Fibroblast of gingiva (primary cell): ENCODE results near the gene GRID2IP.
A peak's percentile ranks its signal among the peaks of the same experiment; 100 is the strongest.
"Not testable (repeated sequence)": the region's sequence is repeated elsewhere in the genome, so short reads cannot be mapped to it uniquely, and the experiment has no call there.

Experiments
- DNase-seq: peaks from one replicate; pipeline ENCODE4 v3.0.0-alpha.2; 2011; ENCODE audit warnings: low read depth

The GRID2IP gene

DNA sequence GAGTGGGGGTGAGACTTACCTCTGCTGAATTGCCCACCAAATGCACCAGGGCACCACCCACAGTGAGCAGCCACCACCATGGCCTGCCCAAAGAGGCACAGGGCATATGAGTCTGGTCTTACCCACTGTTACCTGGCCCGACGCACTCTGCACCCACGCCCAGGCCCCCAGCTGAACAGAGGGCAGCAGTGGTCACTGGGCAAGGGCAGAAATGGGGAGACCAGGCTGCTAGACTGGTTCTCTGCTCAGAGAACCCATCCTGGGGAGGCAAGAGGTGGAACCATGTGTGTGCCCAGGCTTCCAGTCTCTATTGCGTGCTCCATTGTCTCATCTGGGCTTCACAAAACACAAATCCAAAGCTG is 64.1 kb downstream of the GRID2IP start:
- DNase-seq = no peak

DNA sequence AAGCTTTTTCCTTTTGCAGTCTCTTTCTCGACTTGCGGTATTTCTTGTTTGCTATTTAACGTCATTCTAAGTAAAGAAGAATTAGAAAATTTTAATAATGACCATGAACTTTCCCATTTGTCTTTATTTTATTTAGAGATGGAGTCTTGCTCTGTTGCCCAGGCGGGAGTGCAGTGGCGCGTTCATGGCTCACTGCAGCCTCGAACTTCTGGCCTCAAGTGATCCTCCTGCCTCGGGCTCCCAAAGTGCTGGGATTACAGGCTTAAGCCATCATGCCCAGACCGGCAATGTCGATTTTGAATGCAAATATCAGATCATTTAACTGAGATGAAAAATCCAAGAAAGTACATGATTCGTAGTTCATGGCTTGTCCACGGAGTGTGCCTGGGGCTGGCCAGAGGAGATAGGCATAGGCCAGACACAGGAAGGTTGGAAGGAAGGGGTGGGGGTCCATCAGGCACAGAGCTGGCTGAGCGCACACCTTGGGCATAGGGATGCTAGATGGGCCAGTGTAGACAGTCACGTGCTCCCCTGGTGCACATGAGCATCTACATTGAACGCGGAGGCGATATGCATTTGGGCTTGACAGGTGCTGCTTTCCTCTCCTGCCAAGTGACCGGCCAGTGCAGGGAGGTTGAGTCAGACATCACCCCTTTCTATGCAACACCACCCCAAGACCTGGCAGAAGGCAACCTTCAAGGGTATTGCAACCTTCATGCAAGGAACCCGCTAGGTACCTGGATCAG is 64.7 kb downstream of the GRID2IP start:
- DNase-seq = no peak

DNA sequence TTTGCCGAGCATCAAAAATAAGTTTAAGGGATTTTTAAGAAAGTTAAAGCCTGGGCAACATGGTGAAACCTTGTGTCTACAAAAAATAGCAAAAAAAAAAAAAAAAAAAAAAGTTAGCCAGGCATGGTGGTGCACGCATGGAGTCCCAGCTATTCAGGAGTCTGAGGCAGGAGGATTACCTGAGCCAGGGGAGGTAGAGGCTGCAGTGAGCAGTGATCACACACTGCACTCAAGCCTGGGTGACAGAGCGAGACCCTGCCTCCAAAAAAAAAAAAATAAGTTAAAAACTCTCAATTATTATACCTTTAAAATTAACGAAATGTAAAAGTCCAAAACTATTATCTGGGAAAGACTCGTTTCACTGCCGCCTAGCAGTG is 68.5 kb downstream of the GRID2IP start:
- DNase-seq = no peak

DNA sequence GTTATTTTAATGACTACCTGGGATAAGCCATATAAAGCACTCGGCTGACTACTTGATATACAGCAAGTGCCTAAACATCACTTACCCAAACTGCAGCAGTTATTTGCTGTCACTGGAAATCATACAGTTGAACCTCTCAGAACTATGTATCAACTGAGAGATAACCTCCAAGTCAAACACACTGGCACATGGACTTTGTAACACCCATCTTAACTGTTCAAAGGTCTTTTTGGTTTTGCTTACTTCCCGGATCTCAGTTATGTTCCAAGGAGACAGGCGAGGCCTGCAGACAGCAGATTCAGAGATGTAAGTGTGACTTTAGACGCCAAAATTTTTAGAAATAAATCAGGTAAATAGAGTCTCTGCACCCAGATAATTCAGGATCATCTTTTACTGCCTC is 69.0 kb downstream of the GRID2IP start:
- DNase-seq = no peak

DNA sequence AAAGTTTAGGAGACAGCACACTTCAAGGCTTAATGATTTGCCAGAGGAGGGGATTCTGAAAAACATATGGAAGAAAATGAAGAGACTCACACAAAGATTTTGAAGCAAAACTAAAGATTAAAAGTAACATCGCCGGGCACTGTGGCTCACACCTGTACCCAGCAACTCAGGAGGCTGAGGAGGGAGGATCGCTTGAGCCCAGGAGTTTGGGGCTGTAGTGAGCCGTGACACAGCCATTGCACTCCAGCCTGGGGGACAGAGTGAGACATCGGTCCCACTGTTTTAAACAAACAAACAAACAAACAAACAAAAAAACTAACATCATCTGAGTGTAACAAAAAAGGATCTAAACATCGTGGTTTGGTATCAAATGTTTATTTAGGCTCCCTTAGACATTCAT is 69.8 kb downstream of the GRID2IP start:
- DNase-seq = no peak

DNA sequence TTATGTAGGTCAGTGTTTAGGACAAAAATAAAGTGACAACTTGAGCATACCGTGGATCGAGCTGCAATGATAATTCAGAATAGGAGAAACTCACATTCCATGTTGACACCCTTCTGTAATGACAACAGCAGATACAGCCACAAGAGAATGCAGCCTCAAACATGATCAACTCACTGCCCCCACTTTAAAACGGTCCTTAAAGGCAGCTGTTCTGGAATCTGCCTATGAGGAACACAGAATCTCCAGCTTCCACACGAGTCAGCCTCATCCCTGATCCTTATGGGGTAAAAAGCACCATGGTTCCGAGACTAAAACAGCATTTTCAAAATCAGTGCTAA is 71.0 kb downstream of the GRID2IP start:
- DNase-seq = no peak

DNA sequence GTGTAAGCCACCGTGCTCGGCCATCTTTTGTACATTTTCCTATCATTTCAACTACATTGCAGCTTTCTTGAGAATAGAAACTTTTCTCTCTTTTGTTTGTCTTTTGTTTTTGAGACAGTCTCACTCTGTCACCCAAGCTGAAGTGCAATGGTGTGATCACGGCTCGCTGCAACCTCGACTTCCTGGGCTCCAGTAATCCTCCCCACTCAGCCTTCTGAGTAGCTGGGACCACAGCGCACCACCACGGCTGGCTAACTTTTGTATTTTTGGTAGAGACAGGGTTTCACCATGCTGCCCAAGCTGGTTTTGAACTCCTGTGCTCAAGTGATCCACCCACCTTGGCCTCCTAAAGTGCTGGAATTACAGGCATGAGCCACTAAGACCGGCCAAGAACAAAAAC is 72.2 kb downstream of the GRID2IP start:
- no peak for DNase-seq

DNA sequence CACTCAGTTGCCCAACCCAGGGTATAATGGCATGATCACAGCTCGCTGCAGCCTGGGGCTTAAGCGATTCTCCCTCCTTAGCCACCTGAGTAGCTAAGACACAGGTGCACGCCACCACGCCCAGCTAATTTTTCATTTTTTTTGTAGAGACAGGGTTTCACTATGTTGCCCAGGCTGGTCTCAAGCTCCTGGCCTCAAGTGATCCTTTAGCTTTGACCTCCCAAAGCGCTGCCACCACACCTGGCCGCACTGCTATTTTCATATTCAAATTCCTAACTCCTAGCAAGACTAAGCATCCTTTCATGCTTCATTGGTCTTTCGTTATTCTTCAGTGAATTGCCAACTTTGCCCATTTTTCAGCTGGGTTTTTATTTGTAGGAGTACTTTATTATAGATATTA is 73.1 kb downstream of the GRID2IP start:
- DNase-seq = no peak

DNA sequence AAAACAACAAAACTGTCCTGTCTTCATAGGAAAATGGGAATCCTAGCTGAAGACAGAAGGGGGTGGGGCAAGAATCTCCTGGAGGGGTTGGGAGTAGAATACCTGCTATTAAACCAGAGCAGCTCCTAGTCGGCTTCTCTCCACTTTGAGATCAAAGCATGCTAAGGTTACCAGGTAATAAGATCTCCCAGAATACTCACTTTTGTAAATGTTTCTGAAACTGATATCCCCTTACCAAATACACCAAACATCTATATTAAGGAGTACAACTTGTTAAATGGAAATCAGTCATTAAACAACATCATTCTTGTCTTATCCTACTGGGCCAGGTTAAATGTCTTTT is 74.0 kb downstream of the GRID2IP start:
- DNase-seq = no peak

DNA sequence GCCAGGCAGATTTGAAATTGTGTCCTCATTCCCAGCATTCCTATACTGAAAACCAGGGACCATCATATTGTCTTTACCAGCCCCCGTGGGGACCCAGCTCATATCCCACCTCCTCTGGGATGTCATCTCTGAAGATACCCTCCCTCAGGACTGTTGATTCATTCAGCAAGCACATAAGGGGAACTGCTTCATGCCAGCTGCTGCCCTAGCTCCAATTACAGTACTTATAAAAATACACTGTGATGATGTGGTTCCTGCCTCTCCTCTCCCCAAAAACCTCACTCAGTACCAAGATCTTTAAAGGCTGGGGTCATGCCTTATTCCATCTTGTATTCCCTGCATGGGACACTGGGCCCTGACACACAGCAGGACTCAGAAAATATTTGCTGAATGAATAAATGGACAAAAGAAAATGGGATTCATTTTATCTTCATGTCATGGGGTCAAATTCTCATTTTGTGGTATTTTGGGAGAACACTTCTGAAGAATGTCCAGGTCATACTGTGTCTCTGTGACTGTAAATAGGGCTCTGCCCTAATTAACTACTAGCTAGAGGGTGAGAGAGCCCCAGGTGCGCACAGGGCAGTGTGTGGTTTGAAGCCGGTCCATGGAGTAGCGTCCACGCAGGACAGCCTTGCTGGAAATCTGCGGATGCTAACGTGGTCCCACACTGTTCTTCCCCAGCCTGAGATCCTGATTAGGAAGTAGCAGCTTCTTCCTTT is 74.5 kb downstream of the GRID2IP start:
- peak; percentile 13 for DNase-seq

DNA sequence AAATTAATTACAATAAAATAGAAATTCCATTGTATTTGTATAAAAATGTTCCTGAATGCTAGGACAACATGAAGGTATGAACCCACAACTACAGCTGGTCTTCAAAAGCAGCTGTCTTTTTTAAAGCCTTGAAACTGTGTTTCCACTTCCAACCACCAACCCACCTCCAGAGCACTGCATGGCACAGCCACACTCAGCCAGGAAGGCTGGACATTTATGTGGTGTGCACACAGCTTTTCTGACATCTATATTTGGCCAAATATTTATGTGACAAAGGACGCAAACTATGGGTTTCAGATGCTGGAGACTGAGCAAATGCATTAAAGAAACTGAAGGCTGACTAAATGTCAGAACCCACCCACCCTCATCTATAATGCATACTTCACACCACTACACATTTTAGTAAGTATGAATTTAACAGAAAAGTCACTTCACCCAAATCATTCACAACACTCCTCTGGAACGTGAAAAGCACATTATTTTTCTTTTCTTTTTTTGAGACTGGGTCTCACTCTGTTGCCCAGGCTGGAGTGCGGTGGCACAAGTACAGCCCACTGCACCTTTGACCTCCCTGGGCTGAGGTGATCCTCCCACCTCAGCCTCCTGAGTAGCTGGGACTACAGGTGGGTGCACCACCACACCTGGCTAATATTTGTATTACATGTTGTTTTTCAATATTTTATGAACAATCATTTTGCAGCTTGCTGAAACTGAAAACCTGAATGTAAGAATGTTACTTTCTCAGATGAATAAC is 75.7 kb downstream of the GRID2IP start:
- no peak for DNase-seq

DNA sequence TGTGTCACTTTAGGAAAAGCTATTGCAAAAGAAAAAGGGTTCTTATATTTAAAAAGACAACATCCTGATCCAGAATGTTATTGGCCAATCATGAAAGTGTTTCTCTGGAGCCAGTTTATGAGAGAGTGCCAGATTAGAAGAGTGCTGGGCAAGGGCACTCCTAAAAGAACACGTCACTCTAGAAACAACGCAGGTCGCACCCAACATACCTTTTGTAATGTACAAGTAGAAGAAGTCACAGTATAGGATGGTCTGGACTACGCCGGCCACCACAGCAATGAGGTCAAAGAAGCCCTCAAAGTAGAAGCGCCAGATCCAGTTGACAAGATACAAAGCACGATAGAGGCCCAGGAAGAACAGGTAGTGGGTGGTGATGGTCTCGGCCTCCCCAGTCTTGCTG is 85.4 kb downstream of the GRID2IP start:
- no peak for DNase-seq

DNA sequence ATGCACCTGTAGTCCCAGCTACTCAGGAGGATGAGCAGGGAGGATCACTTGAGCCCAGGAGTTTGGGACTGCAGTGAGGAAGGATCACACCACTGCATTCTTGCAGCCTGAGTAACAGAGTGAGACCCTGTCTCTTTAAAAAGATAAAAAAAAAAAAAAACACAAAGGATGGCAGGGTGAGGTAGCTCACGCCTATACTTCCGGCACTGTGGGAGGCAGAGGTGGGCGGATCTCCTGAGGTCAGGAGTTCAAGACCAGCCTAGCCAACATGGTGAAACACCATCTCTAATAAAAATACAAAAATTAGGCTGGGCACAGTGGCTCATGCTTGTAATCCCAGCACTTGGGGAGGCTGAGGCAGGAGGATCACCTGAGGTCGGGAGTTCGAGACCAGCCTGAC is 87.7 kb downstream of the GRID2IP start:
- DNase-seq = not testable (repeated sequence)

DNA sequence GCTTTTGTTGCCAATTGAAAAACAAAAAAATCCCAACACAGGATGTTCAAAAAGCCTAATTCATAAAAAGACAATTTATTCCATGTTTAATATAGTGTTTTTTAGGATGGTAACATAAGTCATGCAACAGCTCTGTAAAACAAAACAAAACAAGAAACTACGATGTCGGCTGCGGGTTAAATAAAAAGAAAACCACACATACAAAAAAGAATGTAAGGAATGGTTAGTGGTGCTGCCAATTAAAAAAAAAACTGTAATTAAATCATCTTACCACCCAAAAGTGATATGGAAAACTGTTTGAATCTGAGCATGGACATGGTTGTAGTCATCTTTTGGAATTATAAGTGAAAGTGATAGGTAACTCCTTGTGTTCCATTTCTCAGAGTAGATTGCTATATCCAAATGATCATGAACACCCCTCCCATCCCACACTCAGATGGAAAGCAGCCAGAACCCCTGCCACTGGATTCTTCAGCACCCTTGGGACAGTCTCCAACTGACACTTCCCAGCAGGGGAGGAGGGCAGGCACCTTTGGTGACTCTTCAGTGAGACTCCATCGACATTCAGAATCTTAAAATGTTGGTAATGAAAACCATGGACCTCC is 89.2 kb downstream of the GRID2IP start:
- no peak for DNase-seq

DNA sequence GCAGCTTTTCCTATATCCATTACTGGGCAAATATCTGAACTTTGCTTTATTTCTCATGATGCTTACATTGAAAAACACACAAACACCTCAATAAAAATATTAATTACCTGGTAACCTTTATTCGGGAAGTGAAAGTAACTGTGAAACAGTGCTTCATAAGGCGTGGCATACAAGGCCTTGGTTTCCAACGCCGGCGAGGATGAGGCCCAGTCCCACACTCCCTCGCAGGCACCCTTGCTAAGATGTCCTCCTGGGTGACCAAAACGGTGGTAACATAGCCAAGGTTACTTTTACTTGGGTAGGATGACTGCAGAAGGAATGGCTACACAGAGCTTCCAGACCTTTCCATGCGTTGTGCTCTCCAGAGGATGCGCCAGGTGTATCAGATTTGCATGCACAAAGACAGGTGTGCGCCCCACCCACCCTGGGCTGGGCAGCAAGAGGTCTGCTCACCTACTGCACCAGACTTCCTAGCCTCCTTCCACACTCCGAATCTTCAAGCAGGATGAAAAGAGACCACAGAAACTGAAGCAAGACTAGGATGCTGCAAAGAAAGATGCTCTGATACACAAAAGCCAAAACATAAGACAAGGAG is 90.2 kb downstream of the GRID2IP start:
- no peak for DNase-seq

DNA sequence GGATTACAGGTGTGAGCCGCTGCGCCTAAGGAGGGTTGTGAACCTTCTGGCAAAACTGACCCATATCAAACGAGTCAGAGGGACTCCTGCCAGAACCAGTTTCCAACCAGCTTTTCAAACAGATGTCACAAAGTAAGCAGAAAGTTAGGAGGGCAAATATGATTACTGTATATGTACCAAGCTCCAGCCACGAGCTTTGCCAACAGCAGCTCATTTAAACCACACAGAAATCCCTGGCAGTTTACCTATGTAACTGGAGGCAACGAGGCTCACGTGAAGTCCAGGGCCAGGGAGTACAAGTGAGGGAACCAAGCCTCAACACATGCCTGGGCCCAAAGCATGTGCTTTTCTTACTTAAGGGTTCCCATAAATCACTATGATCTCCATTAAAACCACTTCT is 91.0 kb downstream of the GRID2IP start:
- no peak for DNase-seq

DNA sequence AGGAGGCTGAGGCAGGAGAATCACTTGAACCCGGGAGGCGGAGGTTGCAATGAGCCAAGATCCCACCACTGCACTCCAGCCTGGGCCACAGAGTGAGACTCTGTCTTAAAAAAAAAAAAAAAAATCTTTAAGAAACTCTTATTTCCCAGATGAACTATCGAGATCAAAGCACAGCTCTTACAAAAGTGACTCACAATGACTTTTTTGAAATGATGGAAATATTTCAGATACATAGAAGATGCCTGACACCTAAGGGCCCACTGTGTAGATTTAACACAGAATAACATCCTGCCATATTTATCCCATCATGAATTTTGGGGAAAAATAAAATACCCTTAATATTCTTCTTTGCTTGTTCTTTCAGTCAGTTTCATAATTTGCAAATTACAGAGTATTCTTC is 92.6 kb downstream of the GRID2IP start:
- DNase-seq = not testable (repeated sequence)

DNA sequence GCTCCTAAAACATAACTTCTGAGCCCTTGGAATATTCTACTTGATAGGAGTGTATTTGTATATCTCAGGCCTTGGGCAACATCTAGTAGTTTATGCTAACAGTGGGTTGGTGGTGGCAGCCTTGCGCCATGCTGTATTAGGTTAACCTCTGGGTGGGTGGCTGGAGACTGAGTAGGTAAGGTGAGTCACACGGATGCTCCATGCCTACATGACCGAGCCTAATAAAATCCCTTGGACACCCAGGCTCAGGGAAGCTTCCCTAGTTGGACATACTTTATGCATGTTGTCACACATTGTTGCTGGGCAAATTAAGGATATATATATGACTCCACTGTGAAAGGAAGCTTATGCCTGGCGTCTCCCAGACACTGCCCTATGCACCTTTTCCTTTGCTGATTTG is 97.5 kb downstream of the GRID2IP start:
- peak; percentile 67 for DNase-seq

DNA sequence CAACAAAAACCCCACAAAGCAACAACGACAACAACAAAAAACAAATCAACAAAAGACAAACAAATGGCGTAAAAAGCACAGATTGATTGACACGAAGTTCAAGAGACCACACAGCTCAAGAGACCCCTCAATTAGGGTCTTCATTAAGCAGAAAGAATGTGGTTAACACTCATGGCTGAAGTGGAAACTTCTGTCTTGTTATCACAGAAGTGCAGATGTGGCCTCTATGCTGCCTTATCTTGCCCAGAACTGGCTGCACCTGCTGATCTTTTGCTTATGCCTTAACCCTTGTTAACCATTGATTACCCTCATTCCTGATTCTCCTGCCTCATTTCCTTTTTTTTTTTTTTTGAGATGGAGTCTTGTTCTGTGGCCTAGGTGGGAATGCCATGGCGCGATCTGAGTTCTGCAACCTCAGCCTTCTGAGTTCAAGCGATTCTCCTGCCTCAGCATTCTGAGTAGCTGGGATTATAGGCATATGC is 100.0 kb downstream of the GRID2IP start:
- DNase-seq = no peak

DNA sequence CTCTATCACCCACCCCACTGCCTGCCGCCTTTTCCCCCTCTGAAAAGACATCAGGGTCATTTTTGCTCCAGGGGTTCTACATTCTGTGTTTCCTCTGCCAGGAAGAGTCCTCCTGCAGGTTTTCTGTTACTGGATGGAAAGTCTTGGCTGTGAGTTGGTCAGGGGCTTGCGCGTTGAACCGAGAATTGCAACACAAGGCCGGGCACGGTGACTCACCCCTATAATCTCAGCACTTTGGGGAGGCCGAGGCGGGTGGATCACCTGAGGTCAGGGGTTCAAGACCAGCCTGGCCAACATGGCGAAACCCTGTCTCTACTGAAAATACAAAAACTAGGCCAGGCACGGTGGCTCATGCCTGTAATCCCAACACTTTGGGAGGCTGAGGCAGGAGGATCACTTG is 100.7 kb downstream of the GRID2IP start:
- not testable (repeated sequence) for DNase-seq

DNA sequence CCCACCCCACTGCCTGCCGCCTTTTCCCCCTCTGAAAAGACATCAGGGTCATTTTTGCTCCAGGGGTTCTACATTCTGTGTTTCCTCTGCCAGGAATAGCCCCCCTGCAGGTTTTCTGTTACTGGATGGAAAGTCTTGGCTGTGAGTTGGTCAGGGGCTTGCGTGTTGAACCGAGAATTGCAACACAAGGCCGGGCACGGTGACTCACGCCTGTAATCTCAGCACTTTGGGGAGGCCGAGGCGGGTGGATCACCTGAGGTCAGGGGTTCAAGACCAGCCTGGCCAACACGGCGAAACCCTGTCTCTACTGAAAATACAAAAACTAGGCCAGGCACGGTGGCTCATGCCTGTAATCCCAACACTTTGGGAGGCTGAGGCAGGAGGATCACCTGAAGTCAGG is 101.4 kb downstream of the GRID2IP start:
- peak; percentile 33 for DNase-seq

DNA sequence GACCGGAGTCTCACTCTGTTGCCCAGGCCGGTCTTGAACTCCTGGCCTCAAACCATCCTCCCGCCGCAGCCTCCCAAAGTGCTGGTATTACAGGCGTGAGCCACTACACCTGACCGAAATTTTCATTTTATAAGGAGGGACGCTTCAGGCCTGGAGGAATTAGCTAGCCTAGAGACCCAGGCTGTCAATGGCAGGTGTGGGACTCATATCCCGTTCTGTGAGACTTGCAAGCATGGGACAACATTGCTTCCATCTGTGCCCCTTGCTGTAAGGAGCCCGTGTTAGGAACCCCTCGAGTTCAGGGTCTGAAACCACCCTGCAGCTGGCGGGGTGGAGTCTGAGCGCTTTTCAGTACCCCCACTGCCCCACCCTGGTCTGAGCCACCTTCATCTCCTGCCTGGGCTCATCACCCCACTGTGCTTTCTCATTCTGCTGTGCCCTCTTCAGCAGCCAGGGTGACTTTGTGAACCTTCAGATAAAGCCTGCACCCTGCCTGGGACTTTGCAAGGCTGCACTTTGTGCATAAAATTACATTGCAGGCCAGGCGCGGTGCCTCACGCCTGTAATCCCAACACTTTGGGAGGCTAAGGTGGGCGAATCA is 102.2 kb downstream of the GRID2IP start:
- no peak for DNase-seq
